Neural progenitor cell (in vitro differentiated cells): Measurements from ENCODE around the gene TEX13D.

Source experiments
- CTCF ChIP-seq: fragments of 200-600 bp; sonication (generic); IDR thresholded peaks from 2 replicates; pipeline ENCODE4 v1.5.1; 2017; ENCODE audit warnings: antibody characterized with exemption, mild to moderate bottlenecking
- EZH2 ChIP-seq: fragments of 200-600 bp; sonication (generic); IDR thresholded peaks from 2 replicates; pipeline ENCODE4 v1.6.1; 2017; ENCODE audit warnings: antibody characterized with exemption, mild to moderate bottlenecking, moderate library complexity

- TF ChIP-seq CTCF (no peak), EZH2 (no peak)
Measured at GRCh38 chrX:124341396-124342132, 9.1 kb downstream of the TEX13D start.
